ENCODE measurements around the gene ATP1B1. TPM values are rescaled to one million over a fixed set of nuclear protein-coding genes. Genes with fewer than 3 reads are reported as not detected.

ATP1B1 gene
- total and polyA plus RNA-seq, 2 of the 8 experiments (the other 6 are each of a cell fraction or from before 2014, with no cell fraction given), result 16.3 to 76.5 TPM

GRCh38 chr1:169111472-169111871, 5.0 kb downstream of the ATP1B1 start:
- H4K20me1 ChIP-seq (replicated peaks in 1 of 2; ENCODE audit: control insufficient read depth in 1 of 2, insufficient read depth in 2 of 2, low read length in 2 of 2), result peaks cover 5 to 8% of the 10 kb centered on the region in 2 experiments
- no peak overlapping the region for H2BK15ac ChIP-seq (ENCODE audit: low read length)
- no peak overlapping the region for H3K9ac ChIP-seq (replicated peaks in 1 of 4; ENCODE audit: extremely low read depth in 1 of 4, low read depth in 3 of 4, low read length in 3 of 4)
- no peak overlapping the region for H2AK5ac ChIP-seq (ENCODE audit: low read depth, low read length)
- H3K4me2 ChIP-seq (ENCODE audit: insufficient read depth in 1 of 2, low read depth in 2 of 2, low read length in 2 of 2), result no peak overlapping the region
- no peak overlapping the region for H3K4ac ChIP-seq (replicated peaks; ENCODE audit: insufficient read length, low read depth, low read length)
- no peak overlapping the region for H4K8ac ChIP-seq (ENCODE audit: extremely low read depth, insufficient read depth, low read length)
- no peak overlapping the region for H4K5ac ChIP-seq (ENCODE audit: insufficient read length, low read depth, low read length)
- 94% methylated on average over 6 of the region's 6 CpGs; no CpG with 5 or more reads in 1 of the 2 experiments for WGBS, 2 experiments (ENCODE audit: extremely low coverage in 1 of 2, insufficient coverage in 1 of 2, insufficient read length in 1 of 2, insufficient replicate concordance in 2 of 2, low coverage in 1 of 2, low lambda C conversion rate in 2 of 2, missing lambda C conversion rate in 1 of 2)
- H3K27me3 ChIP-seq (replicated peaks in 1 of 4; ENCODE audit: control insufficient read depth in 3 of 4, extremely low read depth in 1 of 4, insufficient read depth in 3 of 4, low read length in 3 of 4), result no peaks in the 10 kb centered on the region
- no peak overlapping the region for H2AFZ ChIP-seq (ENCODE audit: low read length)
- H3K4me1 ChIP-seq (replicated peaks in 1 of 4; ENCODE audit: control insufficient read depth in 3 of 4, insufficient read depth in 4 of 4, low read length in 3 of 4), result peaks cover 13 to 32% (median 23%) of the 10 kb centered on the region in 4 experiments
- H3K18ac ChIP-seq (ENCODE audit: extremely low read depth, low read length), result no peak overlapping the region
- H3K79me1 ChIP-seq (ENCODE audit: low read depth, low read length), result peaks cover 15% of the 10 kb centered on the region; the same call in 1 of the 2 replicates
- H3K14ac ChIP-seq (ENCODE audit: insufficient read length), result no peak overlapping the region
- H4K91ac ChIP-seq (replicated peaks; ENCODE audit: insufficient read length, low read length), result no peak overlapping the region
- no peak overlapping the region for H2BK120ac ChIP-seq (replicated peaks; ENCODE audit: low read depth, low read length)
- ChIA-PET CTCF (ENCODE audit: partially characterized antibody) (interaction anchor here (0.6 to 2.9 kb wide), 7 partner anchors 14 to 508 kb away, joined by 3 to 16 read pairs (median 3); no protein-coding TSS in a partner anchor), POLR2A (ENCODE audit: partially characterized antibody) (interaction anchor here (1.0 to 1.6 kb wide), 2 partner anchors 9 to 237 kb away, joined by 3 to 6 read pairs; no protein-coding TSS in a partner anchor)
- H2BK20ac ChIP-seq (ENCODE audit: low read length), result no peak overlapping the region
- H2BK5ac ChIP-seq (ENCODE audit: low read depth, low read length), result no peak overlapping the region
- H3K36me3 ChIP-seq (ENCODE audit: control insufficient read depth in 2 of 4, insufficient read depth in 4 of 4, low read length in 3 of 4), result peaks cover 2 to 27% (median 14%) of the 10 kb centered on the region in 4 experiments; a peak in 6 of 8 replicates
- no peaks in the 10 kb centered on the region for H3K9me3 ChIP-seq (ENCODE audit: insufficient read depth in 2 of 2, low read depth in 1 of 2, low read length in 1 of 2)
- peaks cover 22 to 74% of the 10 kb centered on the region in 2 experiments for H3K79me2 ChIP-seq (ENCODE audit: control insufficient read depth in 1 of 2, insufficient read depth in 2 of 2, low read length in 2 of 2)
- no peak overlapping the region for H3K27ac ChIP-seq (ENCODE audit: low read depth, low read length)
- H3K23me2 ChIP-seq (ENCODE audit: low read depth, low read length), result peaks cover 11% of the 10 kb centered on the region
- no peak overlapping the region for H3K56ac ChIP-seq (replicated peaks; ENCODE audit: insufficient read length, low read depth, low read length)
- no peak overlapping the region for H2BK12ac ChIP-seq (ENCODE audit: low read depth, low read length)
- no peak overlapping the region for H3K23ac ChIP-seq (ENCODE audit: insufficient read length)
- DNase-seq (ENCODE audit: low read depth in 1 of 2, low spot score in 2 of 2) (no peak), FAIRE-seq (no peak)
- no peak overlapping the region for H3K4me3 ChIP-seq (ENCODE audit: extremely low read depth in 1 of 4, insufficient read depth in 2 of 4, low read depth in 3 of 4, low read length in 4 of 4)
- TF ChIP-seq KDM4A (IDR thresholded peaks at IDR 0.05; ENCODE audit: low read depth, low read length, severe bottlenecking), result no peak
- TF ChIP-seq NRF1 (IDR thresholded peaks at IDR 0.05; ENCODE audit: low read depth, low read length), result no peak
- no peak for TF ChIP-seq SP4 (IDR thresholded peaks at IDR 0.05; ENCODE audit: low read length)
- no peak for TF ChIP-seq KDM1A (IDR thresholded peaks at IDR 0.05; ENCODE audit: borderline replicate concordance, low read length)
- no peak for TF ChIP-seq USF2 (IDR thresholded peaks at IDR 0.05; ENCODE audit: low read length)
- TF ChIP-seq RBBP5 (IDR thresholded peaks at IDR 0.05; ENCODE audit: borderline replicate concordance, low read depth, low read length), result no peak
- TF ChIP-seq RNF2 (IDR thresholded peaks at IDR 0.05; ENCODE audit: borderline replicate concordance, low read depth, low read length, missing control alignments, poor library complexity, severe bottlenecking), result no peak
- no peak for TF ChIP-seq NANOG (IDR thresholded peaks at IDR 0.05; ENCODE audit: insufficient read depth, low read depth, low read length, poor library complexity, severe bottlenecking)
- no peak for TF ChIP-seq FOSL1 (IDR thresholded peaks at IDR 0.05; ENCODE audit: insufficient read depth, low read depth, low read length)

All from H1 (cell line).